Stimulated activated CD8-positive, alpha-beta memory T cell treated with anti-CD3 and anti-CD28 coated beads, Interleukin-15, amount 100 ng/mL, for 4 hours (primary cell): ENCODE results near the gene ASCL4.

Experiments used
- DNase-seq, 2 donors: peaks; one replicate each; pipeline ENCODE4 v3.0.0-alpha.2; 2020; ENCODE audit warnings: low read depth in 2 of 2

Gene ASCL4

DNA sequence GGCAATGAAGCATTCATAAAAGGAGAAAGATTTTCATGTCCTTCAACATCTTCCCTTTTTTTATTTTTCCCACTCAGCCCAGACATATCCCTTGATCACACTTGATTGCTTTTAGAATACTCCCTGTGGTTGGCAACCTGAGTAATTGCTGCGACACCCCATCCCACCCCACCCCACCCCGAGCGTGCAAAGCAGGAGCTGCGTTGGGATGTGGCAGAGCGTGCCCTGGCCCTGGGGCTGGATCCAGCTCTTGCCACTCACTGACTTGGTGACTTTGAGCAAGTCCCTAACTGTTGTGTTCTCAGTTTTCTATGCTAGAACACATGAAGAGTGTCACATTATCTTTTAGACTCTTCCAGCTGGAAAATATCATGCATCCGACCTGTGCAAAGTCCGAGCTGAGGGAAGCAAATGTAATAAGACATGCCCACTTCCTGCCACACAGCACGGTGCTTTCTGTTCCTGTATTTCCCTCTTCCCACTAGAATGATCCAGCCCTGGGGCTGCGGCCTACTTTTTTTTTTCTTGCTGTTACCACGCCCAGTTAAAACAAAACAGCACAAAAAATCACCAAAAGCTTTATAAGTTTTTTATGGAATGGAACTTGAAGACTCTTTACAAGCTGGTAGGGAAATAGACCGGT lies 4.0 kb downstream of the ASCL4 start:
- DNase-seq: no peak

DNA sequence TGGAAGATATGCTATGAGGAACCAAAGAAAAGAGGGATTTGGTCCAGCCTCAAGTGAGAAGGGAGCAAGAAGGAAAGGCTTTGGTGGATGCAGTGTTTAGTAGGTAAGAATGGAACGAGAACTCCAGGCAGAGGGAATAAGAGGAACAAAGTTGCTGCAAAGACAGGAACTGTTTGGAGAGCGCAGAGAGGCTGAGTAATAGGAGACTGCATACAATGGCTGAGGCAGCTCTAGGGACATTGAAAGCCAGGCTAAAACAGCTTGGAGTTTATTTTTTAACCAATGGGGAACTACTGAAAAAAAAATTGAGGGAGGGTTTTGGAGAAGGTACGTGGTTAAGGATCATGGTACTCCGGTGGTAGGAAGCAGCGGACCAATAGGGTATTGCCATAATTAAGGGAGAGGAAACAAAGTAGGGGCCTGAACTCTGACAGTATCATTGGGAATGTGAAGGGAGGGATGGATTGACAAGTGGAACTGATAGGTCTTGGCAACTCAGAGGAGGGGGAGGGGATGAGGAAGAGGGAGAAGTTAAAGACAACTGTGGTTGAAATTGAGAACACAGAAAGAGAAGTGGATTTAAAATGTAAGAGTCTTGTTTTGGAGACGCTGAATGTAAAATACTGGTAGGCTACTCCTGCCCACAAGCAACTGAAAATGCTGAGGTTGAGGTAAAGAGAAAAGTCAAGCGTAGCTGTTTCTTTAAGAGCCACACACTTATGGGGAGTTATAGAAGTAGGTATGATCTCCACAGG lies 4.8 kb downstream of the ASCL4 start:
- no peak for DNase-seq

DNA sequence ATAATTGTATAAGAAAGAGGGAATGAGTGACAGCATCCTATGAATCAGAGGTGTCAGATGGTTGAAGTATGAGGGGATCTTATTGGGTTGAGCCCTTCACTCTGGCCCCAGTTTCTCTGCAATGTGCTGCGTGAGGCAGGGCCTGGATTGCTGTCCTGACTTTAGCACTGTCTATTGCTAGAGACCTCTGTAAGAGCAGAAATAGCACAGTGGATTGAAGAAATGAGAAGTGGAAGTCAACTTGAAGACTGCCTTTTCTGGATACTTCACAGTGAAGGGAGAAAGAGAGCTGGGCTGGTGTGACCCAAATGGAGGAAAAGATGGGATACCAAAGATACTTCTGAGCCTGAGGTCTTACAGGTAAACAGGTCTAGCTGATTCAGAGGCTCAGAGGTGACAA lies 5.8 kb downstream of the ASCL4 start:
- DNase-seq: no peak

DNA sequence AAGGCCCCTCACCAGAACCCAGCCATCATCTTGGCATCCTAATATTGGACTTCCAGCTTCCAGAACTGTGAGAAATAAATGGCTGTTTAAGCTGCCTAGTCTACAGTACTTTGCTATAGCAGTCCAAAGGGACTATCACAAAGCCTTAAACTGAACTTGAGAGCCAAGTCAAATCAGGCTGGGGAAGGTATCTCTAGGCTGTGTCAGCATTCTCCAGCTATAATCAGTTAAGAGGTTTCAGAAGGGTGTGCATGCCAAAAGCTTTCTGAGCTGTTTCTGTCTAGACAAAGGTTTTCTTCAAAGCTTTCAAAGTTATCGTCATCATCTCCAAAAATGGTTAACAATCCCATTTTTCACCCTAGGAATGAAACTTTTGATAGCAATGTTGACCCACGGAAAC lies 7.6 kb downstream of the ASCL4 start:
- DNase-seq: no peak

DNA sequence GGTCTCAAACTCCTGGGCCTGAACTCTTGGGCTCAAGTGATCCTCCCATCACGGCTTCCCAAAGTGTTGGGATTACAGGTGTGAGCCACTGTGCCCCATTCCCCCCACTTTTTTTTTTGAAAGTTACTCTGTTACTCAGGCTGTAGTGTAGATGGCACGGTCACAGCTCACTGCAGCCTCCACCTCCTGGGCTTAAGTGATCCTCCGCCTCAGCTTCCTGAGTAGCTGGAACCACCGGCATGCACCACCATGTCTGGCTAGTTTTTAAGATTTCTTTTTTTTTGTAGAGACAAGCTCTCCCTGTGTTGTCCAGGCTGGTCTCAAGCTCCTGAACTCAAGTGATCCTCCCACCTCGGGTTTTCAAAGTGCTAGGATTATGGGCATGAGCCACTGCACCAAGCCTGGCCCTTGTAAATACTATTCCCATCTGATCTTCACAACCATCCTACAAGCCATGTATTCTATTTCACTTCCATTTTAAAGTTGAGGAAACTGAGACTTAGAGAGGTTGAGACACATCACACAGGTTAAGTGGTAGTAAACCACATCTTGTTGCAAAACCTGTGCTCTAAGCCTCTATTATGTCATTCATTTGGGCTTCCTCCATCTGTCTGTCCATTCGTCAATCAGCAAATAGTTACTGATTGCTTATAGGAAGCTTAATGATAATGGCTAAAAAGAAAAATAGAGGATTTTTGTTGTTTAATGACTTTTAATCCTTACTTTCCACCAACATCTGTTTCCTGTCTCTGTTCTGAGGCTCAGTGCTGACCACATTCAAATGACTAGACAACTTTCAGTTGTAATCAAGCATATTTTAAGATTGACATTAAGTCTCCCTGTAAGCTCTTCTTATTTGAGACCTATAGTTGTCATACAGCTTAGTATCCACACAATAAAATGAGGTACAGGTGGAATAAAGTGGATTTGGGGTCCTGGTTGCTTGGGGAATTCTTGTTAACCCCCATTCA lies 9.2 kb downstream of the ASCL4 start:
- DNase-seq: no peak

DNA sequence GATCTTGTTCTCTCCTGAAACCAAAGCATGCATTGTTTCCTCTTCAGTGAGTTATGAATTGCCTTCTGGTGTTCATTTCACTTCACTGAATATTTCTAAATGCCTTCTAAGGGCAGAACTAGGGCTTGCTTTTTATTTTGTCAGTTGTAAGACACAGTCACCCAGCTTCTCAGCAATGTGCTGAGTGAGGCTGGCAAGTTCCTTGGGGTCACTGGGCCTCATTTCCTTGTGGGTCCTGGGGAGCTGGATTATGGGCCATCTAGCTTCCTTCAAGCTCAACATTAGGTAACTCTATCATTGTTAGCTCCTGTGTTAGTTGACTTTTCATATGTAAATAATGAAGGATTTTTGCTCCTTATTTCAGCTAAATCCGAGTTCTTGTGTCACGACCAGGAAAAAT lies 13.8 kb downstream of the ASCL4 start:
- no peak for DNase-seq

DNA sequence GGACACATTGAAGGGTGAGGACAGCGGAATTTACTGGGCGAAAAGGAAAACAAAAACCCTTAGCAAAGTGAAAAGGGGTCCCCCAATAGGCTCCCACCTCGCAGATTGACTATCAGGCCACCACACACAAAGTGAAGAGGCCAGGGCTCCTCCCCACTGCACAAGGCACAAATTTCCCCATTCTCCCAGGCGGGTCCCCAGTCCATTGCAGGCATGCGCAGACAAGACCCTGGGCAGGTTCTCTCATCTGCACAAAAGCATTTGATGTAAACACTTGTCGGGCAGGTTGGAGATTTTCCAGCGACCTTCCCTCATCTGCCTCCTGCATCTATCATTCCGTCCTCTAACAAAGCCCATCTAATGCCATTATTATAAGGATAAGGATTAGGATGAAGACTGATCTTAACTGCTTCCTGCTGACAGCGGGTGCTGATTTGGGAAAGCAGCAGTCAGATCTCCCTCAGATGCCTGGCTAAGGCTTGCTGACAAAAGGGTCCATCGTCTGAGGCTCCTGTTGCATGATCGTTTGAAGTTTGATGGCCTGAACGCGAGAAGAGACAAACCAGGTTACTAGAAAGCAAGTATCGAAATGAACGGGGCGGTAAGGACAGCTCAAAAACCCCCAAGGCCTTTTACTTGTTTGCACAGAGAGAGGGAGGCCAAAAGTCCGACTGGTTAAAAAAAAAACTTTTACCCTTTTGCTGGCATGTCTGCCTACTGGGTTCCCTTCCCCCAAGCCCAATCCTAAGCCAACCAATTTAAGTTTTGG lies 14.4 kb downstream of the ASCL4 start:
- DNase-seq: no peak

DNA sequence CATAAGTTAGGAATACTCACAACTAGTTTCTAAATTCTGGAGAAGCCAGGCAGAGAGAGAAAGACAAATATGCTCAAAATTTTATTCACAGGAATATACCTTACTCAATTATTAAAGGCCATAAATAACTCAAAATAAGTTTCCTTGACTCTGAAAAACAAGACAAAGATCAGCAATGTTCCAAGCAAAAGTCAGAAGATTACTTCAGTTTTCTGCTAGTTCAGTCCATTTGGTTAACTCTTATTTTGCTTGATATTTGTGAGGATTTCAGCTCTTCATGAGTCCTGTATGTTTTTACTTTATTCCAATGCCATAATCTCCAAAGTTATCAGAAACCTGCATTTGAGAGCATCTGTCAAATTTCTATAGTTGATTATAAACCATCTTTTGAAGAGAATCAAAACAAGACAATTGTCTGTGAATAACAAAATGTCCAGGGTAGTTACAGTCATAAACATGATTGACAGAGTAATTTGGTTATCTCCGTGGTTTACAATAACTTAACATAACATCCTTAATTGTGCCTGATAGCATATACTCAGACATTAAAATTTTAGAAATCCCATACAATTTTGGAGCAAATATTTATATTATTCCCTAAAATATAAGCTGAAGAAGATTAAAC lies 17.1 kb downstream of the ASCL4 start:
- DNase-seq: no peak

DNA sequence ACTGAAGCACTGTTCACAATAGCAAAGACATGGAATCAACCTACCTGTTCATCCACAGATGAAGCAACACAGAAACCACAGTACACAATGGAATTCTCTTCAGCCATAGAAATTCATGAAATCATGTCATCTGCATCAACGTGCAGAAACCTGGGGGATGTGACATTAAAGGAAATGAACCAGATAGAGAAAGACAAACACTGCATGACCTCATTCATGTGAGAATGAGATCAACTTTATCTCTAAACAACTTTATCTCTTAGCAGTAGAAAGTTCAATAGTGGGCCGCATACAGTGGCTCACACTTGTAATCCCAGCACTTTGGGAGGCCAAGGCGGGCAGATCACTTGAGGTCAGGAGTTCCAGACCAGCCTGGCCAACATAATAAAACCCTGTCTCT lies 19.9 kb downstream of the ASCL4 start:
- no peak for DNase-seq

DNA sequence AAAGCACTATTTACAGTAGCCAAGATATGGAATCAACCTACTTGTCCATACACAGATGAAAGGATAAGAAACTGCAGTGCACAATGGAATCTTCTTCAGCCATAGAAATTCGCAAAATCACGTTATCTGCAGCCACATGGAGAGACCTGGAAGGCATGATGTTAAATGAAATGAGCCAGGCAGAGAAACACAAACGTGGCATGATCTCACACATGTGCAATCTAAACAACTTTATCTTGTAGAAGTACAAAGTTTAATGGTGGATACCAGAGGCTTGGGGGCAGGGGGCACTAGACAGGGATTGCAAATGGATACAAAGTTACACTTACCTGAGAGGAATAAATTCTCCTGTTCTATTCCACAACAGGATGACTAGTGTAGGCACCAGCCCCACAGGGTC lies 24.1 kb downstream of the ASCL4 start:
- DNase-seq: no peak

DNA sequence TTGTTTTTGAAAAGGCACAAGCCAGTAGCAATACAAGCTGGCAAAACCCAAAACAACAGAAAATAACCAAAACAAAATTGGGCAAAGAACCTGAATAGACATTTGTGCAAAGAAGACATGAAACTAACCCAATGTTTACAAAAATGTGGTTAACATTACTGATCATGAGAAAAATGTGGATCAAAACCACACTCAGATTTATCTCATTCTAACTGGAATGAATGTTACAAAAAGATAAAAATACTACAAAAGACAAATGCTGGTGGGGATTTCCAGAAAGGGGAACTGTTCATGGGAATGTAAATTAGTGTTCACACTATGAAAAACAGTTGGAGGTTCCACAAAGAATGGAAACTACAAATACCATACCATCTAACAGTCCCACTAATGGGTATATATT lies 26.6 kb downstream of the ASCL4 start:
- DNase-seq: no peak

DNA sequence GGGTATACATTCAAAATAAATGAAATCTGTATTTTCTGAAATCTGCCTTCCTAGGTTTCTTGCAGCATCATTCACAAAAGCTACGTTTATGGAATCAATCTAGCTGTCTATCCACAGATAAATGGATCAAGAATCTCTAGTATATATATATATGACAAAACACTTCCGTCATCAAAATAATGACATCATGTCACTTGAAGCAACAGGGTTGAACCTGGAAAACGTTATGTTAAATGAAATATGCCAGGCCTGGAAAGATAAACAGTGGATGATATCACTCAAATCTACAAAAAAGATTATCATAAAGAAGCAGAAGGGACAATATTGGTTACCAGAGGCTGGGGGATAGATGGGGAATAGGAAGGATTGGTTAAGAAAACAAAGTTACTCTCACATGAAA lies 28.6 kb downstream of the ASCL4 start:
- no peak for DNase-seq

DNA sequence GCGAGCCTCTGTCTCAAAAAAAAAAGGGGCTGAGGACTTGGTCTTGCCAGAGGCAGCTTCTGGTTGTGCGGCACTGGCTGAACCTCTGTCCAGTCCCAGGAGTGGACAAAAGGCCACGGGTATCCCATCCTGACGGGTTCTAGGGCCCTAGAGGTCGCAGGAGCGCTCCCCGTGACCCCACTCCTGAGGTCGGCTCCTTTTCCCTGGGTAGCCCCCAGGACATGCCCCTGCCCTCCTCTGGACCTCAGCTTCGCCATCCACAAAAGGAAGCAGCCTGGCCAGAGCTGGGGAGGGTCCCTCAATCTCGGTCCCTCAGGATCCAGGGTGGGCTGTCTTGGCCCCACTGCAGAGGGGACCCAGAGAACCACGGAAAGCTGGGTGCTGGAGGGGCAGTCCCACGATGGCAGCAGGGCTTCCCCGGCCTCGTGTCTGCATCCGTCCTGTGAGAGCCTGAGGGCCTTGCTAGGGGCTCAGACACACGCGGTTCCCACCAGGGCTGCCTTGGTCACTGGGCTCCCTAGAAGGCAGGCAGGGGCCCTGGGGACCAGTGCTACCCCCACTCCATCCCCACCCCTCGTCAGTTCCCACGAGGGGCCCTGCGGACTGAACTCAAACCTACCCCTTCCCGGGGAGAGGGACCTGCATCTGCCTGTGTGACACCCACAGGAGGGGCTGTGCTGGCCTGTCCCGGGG lies 31.1 kb downstream of the ASCL4 start:
- no peak for DNase-seq

DNA sequence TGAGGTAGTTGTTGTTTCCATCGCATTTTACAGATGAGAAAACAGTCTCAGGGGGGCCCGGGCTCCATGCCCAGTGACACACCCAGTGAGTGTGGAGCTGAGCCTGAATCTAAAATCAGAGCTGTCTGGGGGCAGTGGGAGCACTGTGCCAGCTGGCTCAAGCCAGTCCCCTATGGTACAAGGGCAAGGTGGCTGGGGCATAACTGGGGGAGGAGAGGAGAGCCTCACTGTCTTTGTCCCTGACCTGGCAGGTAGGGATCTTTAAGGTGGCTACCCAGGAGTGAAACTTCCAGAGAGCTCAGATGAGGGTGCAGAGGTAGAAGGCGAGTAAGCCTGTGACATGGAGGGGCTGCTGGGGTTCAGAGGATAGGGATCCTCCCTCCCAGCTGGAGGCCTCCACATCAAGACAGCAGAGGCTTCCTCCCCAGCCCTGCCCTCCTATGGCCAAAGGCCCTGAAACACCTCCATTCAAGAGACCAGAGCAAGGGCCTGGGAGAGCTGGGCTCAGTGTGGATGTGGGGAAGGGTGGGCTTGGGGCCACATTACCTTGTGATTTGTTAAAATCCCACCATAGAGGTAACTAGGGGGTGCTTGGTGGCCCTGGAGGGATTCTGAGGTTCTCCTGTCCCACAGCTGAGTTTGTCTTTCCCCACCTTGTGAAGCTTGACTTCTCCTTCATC lies 33.1 kb downstream of the ASCL4 start:
- no peak for DNase-seq

DNA sequence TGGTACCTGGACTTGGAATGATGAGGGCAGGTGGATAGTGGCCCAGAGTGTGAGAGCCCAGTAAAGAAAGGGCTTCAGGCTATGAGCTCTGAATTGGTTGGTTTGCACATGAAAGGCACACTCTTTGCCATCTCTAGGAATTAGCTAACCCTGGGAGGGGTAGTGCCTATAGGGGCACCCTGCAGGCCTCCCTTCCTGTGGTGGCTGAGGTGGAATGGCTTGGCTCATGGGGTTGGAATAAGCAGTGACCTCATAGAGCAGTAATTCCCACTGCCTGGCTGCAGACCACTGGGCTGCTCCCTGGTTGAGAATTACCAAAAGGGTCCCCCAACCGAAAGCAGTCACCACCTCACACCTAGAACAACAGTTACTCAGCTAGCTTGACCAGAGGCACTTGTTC lies 42.7 kb downstream of the ASCL4 start:
- no peak for DNase-seq

DNA sequence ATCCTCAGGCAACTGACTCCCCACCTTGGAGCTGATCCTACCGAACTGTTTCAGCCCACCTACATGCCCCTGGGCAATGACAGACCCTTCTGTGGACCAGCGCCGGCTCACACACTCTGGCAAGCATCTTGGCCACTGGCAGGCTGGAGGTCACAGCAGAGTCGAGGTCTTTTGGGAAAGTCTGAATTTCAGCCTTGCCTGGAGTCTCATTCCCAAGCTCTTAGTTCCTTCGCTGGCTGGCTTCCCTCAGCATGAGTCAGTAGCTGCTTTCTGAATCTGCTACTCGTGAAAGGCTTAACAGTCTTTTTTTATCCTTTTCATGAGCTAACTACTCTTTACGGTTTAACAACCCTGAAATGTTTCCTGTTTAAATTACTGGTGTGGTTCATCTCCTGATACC lies 44.5 kb downstream of the ASCL4 start:
- no peak for DNase-seq

DNA sequence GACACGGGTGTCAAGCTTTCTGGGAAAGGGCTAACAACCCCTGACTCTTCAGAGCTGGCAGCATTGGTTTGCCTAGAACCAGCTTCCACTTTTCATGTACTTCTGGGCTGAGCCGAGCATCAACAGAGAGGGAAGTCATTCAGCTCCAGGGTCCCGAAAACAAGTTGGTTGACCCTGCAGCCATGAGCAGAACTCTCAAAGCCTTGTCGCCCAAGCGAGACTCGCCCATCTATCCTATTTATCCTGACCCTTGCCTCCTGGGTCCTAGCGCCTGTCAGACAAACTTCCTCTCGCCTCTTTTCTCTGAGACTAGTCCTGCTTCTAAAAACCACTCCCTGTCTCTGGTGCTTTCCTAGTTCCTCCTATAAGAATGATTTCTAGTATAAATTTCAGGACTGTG lies 47.9 kb downstream of the ASCL4 start:
- no peak for DNase-seq
